GM18511 (cell line): ENCODE measurements around the gene UBE2D2.
A peak's percentile ranks its signal among the peaks of the same experiment; 100 is the strongest.
"Not testable (repeated sequence)": the region's sequence is repeated elsewhere in the genome, so short reads cannot be mapped to it uniquely, and the experiment has no call there.

Source experiments
- ATAC-seq: cut with Tn5 transposase; IDR thresholded peaks from one replicate; pipeline ENCODE4 v1.9.1; 2021; ENCODE audit warnings: mild to moderate bottlenecking, moderate library complexity; ENCODE audit not compliant: unreplicated experiment

UBE2D2 gene

GRCh38 chr5:139546593-139546992, 14.5 kb upstream of the UBE2D2 start:
- ATAC-seq, result not testable (repeated sequence)

GRCh38 chr5:139549162-139549894, 11.8 kb upstream of the UBE2D2 start:
- ATAC-seq, result no peak

DNA sequence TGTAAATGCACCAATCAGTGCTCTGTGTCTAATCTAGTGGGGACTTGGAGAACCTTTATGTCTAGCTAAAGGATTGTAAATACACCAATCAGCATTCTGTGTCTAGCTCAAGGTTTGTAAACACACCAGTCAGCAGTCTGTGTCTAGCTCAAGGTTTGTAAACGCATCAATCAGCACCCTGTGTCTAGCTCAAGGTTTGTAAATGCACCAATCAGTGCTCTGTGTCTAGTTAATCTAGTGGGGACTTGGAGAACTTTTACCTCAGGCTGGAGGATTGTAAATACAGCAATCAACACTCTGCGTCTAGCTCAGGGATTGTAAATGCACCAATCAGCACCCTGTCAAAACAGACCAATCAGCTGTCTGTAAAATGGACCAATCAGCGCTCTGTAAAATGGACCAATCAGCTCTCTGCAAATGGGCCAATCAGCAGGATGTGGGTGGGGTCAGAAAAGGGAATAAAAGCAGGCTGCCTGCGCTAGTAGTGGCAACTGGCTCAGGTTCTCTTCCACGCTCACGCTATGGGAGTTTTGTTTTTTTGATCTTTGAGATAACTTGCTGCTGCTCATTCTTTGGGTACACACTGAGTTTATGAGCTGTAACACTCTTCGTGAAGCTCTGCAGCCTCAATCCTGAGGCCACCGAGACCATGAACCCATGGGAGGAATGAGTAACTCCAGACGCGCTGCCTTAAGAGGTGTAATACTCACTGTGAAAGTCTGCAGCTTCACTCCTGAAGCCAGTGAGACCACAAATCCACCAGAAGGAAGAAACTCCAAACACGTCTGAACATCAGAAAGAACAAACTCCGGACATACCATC, 10.9 kb upstream of the UBE2D2 start:
- ATAC-seq, result not testable (repeated sequence)

DNA sequence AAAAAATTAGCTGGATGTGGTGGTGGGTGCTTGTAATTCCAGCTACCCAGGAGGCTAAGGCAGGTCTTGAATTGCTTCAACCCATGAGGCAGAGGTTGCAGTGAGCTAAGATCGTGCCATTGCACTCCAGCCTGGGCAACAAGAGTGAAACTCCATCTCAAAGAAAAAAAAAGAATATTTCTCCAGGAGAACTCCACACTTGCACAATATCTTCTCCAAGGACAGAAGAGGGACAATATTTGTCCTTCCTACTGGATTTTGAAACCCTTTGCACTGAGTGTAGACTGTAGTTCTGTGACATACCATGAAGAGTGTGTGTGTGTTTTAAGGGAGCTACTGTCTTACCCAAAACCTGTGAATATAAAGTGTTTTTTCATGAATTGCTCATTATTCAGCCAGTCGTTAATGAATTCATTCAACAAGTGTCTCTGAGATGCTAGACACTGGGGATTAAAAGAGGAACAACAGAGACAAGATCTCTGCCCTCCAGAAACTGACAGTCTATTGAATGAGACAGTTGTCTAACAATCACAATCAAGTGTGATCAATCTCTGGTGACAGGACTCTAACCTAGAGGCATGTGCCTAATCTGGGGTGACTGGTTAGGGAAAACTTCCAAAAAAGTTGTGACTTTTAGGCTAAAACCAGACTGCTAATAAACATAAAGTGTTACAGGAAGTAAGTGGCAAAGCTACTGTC, 9.8 kb upstream of the UBE2D2 start:
- ATAC-seq, result no peak

DNA sequence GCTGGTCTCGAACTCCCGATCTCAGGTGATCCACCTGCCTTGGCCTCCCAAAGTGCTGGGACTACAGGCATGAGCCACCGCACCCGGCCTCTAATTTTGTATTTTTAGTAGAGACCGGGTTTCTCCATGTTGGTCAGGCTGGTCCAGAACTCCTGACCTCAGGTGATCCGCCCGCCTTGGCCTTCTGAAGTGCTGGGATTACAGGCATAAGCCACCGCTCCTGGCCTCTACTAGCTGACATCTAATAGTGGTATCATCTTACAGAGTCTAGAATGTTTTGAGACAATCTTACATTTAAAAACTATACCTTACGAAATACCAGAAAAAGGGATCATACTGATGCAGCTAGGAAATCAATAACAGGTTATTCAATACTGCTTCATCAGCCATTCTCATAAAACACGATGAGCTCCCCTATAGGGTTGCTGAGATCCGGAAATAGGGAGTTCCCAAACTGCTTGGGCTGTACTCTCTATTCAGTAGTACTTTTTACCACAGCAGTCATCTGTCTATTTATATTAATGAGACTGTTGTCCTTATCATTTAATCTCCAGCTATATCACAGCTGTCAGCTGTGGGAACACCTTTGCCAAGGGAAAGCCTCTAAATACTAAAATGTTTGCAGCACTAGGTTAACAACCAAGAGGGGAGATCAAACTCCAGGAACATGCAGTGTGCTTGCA, 8.1 kb upstream of the UBE2D2 start:
- no peak for ATAC-seq

DNA sequence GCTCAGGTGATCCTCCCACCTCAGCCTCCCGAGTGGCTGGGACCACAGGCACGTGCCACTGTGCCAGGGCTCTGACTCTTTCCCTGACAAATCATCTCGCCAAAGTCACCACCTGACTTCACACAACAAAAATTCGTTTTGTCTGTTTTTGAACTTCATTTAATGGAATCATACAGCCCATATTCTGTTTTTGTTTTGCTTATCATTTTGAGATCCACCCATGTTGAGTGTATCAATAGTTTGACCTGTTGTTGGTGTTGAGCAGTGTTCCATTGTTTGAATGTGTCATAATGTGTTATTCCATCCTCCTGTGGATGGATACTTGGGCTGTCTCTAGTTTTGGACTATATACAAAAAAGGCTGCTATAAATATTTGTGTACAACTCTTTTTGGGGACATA, 6.9 kb upstream of the UBE2D2 start:
- no peak for ATAC-seq

GRCh38 chr5:139557811-139558210, 3.3 kb upstream of the UBE2D2 start:
- ATAC-seq, result no peak

- peak; percentile 24 for ATAC-seq
These were observed 714 bp downstream of the UBE2D2 start for GRCh38 chr5:139561655-139562451.

DNA sequence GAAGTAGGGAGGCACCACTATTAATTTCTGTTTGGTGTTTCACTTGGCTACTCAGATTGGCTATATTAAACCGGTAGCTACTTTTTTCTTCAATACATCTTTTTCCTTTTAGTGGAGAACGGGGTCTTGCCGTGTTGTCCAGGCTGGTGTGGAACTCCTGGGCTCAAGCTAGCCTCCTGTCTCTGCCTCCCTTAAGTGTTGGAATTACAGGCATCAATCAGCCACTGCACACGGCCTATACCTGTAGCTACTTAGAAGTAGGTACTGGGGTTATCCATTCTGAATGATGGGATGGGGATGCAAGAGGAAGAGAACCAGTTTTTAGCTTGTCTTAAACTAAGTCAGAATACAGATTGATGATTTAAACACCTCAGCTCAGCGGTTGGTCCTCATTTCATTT, 1.7 kb downstream of the UBE2D2 start:
- no peak for ATAC-seq

- ATAC-seq, result peak; percentile 47
These were observed 4.5 kb downstream of the UBE2D2 start for GRCh38 chr5:139565411-139566305.

DNA sequence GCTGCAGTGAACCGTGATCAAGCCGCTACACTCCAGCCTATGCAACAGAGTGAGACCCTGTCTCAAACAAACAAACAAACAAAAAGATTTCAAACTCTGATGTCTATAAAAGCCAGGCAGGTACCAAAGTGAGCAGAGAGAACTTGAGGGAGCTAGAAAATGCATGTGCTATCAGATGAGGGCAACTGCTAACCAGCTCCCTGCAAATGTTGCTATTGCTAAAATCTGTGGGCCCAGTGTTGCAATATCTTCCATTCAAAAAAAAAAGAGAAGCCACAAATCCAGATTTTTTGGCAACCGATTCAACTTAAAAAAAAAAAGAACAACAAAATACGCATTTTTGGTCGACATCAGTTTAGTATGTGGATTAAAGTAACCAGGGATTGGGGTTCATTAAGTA, 5.5 kb downstream of the UBE2D2 start:
- ATAC-seq, result no peak

- ATAC-seq, result no peak
These were observed 8.3 kb downstream of the UBE2D2 start for GRCh38 chr5:139569270-139569955.

DNA sequence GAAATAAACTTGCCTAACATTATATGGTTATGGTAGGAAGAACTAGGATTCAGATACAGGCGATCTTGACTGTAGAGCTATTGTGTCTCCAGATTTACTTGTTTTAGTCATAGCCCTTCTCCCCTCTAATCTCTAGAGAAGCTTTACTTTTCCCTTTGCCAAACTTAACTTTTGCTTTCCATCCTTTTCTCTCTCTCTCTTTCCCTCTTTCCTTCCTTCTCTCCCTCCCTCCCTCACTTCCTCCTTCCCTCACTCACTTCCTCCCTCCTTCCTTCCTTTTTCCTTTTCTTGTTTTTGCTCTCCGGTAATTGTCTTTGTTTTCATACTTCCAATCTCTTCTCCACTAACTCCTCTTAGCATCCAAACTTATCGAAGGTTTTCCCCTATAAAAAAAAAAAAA, 10.4 kb downstream of the UBE2D2 start:
- no peak for ATAC-seq

DNA sequence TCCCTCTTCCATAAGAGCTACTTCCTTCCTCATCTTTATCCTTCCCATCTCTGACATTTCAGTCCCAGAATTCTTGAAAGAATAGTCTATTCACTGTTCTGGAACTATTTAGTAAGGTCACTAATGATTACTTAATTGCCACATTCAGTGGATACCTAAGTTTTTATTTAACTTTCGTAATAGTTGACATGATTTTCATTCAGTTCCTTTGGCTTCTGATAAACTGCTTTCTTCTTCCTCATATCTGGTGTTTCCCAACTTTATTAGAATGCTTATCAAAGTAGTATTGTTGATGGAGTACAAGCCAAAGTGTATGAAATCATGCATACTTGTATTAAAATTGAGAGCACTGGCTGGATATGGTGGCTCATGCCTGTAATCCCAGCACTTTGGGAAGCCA, 10.8 kb downstream of the UBE2D2 start:
- ATAC-seq, result no peak

DNA sequence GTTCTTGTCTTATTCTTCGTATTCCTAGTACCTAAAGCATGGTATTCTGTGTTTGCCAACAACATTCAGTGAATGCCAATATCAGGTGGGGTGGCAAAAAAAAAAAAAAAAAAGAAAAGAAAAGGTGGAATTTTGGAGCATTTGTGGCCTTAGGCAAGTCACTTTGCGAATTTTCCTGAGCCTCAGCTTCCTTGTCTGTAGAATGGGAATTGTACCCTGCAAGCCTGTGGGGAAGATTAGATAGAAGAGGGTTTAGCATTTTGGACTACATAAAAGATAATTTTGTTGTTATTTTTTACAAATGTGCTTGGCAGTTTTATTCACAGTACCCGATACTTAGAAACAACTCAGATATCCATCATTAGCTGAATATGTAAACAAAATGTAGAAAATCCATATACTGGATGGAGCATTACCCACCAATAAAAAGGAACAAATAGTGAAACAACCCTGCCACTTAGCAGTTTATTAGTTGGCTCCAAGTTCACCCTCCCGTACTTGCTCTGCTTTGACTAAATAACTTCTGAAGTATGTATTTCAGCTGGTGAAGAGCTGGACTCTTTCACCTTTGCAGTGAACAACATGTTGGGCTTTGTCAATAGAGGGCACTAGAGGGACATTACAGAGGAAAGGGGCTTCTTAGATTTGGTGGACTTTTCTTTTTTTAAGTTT, 13.6 kb downstream of the UBE2D2 start:
- no peak for ATAC-seq

DNA sequence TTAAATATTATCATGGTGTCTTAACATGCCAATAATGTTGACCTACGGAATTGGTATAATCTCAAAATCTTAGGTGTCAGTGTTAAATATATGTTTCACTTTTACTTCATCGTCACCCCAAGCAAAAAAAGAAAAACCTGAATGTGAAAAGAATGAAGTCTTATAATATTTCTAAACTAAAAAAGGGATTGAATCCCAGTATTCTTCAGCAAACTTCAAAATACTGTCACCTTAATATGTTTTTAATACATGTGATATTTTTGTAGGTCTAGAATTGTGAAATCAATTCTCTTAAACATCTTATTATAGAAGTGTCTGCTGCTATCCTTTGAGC, 14.1 kb downstream of the UBE2D2 start:
- no peak for ATAC-seq

DNA sequence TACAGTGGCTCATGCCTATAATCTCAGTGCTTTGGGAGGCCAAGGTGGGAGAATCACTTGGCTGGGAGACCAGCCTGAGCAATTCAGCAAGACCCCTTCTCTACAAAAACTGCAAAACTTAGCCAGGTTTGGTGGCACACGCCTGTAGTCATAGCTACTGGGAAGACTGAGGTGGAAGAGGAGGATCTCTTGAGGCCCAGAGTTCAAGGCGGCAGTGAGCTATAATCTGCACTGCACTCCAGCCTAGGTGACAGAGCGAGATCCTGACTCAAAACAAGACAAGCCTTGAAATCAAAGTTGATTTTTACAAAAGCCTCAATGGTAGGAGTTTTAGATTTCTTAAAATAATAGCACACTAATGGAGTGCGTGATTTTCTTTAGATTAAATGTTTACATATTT, 14.6 kb downstream of the UBE2D2 start:
- no peak for ATAC-seq

DNA sequence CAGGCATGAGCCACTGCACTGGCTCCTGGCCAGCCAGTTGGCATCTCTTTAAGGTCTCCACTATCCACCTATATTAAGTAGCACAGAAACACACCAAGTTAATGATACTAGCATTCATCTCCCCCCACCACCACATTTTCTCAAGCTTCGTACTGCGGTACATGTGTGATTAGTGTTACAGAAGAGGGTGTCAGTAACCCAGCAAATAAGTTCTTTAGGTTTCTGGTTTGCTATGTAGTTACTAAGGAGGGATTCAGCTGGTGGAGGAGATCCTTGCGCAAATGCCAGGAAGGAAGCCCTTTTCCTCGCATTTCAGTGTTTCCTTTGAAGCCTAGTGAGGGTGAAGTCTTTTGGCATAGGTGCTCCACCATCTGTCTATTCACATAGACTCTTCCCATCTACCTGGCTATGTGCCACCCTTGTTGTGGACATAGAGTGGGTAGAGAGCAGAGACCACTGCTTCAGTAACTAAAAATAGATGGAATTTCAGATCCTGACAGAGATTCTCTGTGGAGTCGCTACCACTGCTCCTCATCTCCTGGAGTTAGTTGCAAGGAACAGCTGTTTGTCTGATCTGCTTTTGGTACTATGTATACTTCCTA, 16.7 kb downstream of the UBE2D2 start:
- ATAC-seq, result no peak
